Naive thymus-derived CD4-positive, alpha-beta T cell (primary cell): Measurements from ENCODE around the gene SMAP1. TPM values are rescaled to one million over a fixed set of nuclear protein-coding genes. Genes with fewer than 3 reads are reported as not detected.
A peak's percentile ranks its signal among the peaks of the same experiment; 100 is the strongest.
"Not testable (repeated sequence)": the region's sequence is repeated elsewhere in the genome, so short reads cannot be mapped to it uniquely, and the experiment has no call there.

Experiments used
- ATAC-seq: fragments of 150-1000 bp; cut with Tn5 transposase; 2 replicates; pipeline ENCODE4 v1.10.0; 2021; ENCODE audit warnings: mild to moderate bottlenecking, moderate library complexity
- CTCF ChIA-PET: fragments of 350-600 bp; sonication (Branson Sonifier 250); formaldehyde crosslinking; loops from one replicate; lab custom pipeline; 2021; ENCODE audit warnings: antibody characterized with exemption; lab: Charles Lee
- POLR2A ChIA-PET: fragments of 350-600 bp; sonication (Branson Sonifier 250); formaldehyde crosslinking; loops from one replicate; lab custom pipeline; 2021; ENCODE audit warnings: antibody characterized with exemption, inconsistent platforms; lab: Charles Lee
- DNase-seq, 9 donors: peaks; one replicate each; pipeline versions ENCODE4 v3.0.0 to v3.0.0-alpha.2; 2020 to 2022; ENCODE audit warnings: mixed read lengths in 1 of 9
- H3K27ac ChIP-seq: one replicate; pipeline ENCODE4 v1.7.0; 2013; ENCODE audit warnings: mild to moderate bottlenecking, low read depth, low read length, moderate library complexity
- H3K27me3 ChIP-seq, 2 donors: one replicate each; pipeline ENCODE4 v1.7.0; 2013; ENCODE audit warnings: low read length in 2 of 2, mild to moderate bottlenecking in 2 of 2, moderate library complexity in 2 of 2; ENCODE audit not compliant: control insufficient read depth in 2 of 2, insufficient read depth in 2 of 2
- H3K36me3 ChIP-seq, 3 experiments: 1 replicate in 2 of 3; 2 replicates in 1 of 3; pipeline ENCODE4 v1.7.0; 2013; ENCODE audit warnings: low read length in 3 of 3, mild to moderate bottlenecking in 3 of 3, moderate library complexity in 1 of 3; ENCODE audit not compliant: insufficient read depth in 3 of 3, control insufficient read depth in 2 of 3
- H3K4me1 ChIP-seq, 2 donors: one replicate each; pipeline ENCODE4 v1.7.0; 2013; ENCODE audit warnings: low read length in 2 of 2, mild to moderate bottlenecking in 2 of 2, moderate library complexity in 1 of 2; ENCODE audit not compliant: control insufficient read depth in 2 of 2, insufficient read depth in 2 of 2
- H3K4me3 ChIP-seq: 2 replicates; pipeline ENCODE4 v1.7.0; 2013; ENCODE audit warnings: mild to moderate bottlenecking, low read length
- H3K9me3 ChIP-seq, 3 experiments: 1 replicate in 2 of 3; 2 replicates in 1 of 3; pipeline ENCODE4 v1.7.0; 2013; ENCODE audit warnings: low read length in 3 of 3; ENCODE audit not compliant: control insufficient read depth in 2 of 3
- H3K27ac Mint-ChIP-seq, 9 donors: one replicate each; pipeline ENCODE4 v1.8.0; 2020 to 2022; ENCODE audit warnings: mixed read lengths in 9 of 9, mild to moderate bottlenecking in 8 of 9, moderate library complexity in 5 of 9, inconsistent platforms in 2 of 9
- H3K27me3 Mint-ChIP-seq, 5 donors: one replicate each; pipeline ENCODE4 v1.8.0; 2021 to 2022; ENCODE audit warnings: mixed read lengths in 5 of 5, mild to moderate bottlenecking in 1 of 5
- H3K36me3 Mint-ChIP-seq, 5 donors: one replicate each; pipeline ENCODE4 v1.8.0; 2020 to 2022; ENCODE audit warnings: mixed read lengths in 5 of 5, mild to moderate bottlenecking in 3 of 5, inconsistent platforms in 1 of 5
- H3K4me1 Mint-ChIP-seq, 7 donors: one replicate each; pipeline ENCODE4 v1.8.0; 2020 to 2022; ENCODE audit warnings: mixed read lengths in 7 of 7, mild to moderate bottlenecking in 3 of 7, inconsistent platforms in 1 of 7
- H3K4me3 Mint-ChIP-seq, 10 donors: one replicate each; pipeline ENCODE4 v1.8.0; 2020 to 2022; ENCODE audit warnings: mild to moderate bottlenecking in 10 of 10, mixed read lengths in 10 of 10, moderate library complexity in 6 of 10, inconsistent platforms in 2 of 10
- H3K9me3 Mint-ChIP-seq, 11 donors: one replicate each; pipeline ENCODE4 v1.8.0; 2020 to 2022; ENCODE audit warnings: mixed read lengths in 11 of 11, mild to moderate bottlenecking in 4 of 11, inconsistent platforms in 1 of 11, moderate library complexity in 1 of 11
- intact Hi-C, 2 donors: fragments of 100-400 bp; cut with micrococcal nuclease; formaldehyde crosslinking; loops; one replicate each; pipeline ENCODE4 v1.15.1; 2023
- polyA plus RNA-seq, 2 donors: library from polyadenylated mRNA; unstranded; fragments of 300-500 nt; fragmentation: Illumina TruSeq; gene quantifications; one replicate each; pipeline ENCODE4 v1.2.3, GENCODE V29; 2021
- total RNA-seq, 6 experiments: library from RNA in 5 of 6; stranded (reverse) in 5 of 6; gene quantifications; 1 replicate in 5 of 6; 2 replicates in 1 of 6; pipeline ENCODE4 v1.2.3 and lab custom pipeline; 2021 to 2026

SMAP1 gene
- total and polyA plus RNA-seq, 7 experiments from 2014 or later, result 11.3 to 45.7 (median 19.7) TPM

DNA sequence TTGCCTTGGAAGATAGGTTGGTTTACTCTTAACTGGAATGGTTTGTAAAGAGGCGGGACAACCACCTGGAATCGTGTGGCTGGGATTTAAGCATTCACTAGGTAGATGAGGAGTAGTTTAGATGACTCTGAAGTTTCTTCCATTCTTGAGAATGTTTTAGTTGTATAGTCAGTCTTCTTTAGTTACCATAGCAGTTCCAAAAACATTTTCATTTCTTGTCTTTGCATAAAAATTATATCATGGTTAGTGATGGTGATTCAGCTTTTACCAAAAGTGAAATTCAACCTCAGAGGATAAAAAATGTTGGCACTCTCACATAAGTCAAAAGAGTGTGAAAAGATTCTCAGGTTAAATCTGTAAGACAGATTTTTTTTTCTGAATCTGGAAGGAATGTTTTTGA lies 70.3 kb downstream of the SMAP1 start:
- H3K36me3 ChIP-seq, result peaks cover 0 to 9% (median 0%) of the 10 kb centered on the region in 3 experiments
- H3K27me3 ChIP-seq, result no peaks in the 10 kb centered on the region
- DNase-seq, result no peak
- Mint-ChIP-seq H3K27me3 (no peaks in the 10 kb centered on the region), H3K9me3 (peaks cover under 1 to 26% (median 4%) of the 10 kb centered on the region in 11 donors), H3K36me3 (peaks cover 18 to 83% (median 79%) of the 10 kb centered on the region in 5 donors), H3K4me1 (peaks cover 0 to 21% (median 10%) of the 10 kb centered on the region in 7 donors), H3K27ac (no peak overlapping the region), H3K4me3 (no peak overlapping the region)
- no peak for ATAC-seq
- no peak overlapping the region for H3K4me3 ChIP-seq
- CTCF ChIA-PET, result interaction anchor here (0.7 kb wide), 1 partner anchor 612 kb away, joined by 4 read pairs; no protein-coding TSS in a partner anchor
- POLR2A ChIA-PET, result no interaction called here
- H3K9me3 ChIP-seq, result no peaks in the 10 kb centered on the region
- no peaks in the 10 kb centered on the region for H3K4me1 ChIP-seq
- intact Hi-C loops, result no loop called here
- H3K27ac ChIP-seq, result no peak overlapping the region

DNA sequence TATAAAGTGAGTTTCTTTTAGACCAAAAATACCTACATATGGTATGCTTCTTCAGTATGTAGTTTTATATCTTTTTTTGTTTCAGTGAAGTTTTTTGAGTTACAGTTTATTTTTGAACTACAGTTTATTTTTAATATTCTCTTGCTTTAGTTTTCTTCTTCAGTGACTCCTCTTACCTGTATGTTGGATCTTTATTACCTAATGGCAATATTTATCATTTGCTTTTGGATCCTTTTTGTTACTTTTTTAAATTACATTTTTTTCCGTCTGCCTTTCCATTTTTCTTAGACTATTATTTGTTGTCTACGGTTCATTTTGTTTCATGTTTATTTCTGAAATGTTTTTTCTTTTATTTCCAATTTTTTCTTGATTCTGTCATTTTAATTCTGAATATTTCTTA lies 71.9 kb downstream of the SMAP1 start:
- H3K36me3 ChIP-seq, result peaks cover 0 to 4% (median 0%) of the 10 kb centered on the region in 3 experiments
- intact Hi-C loops, result no loop called here
- Mint-ChIP-seq H3K27me3 (no peaks in the 10 kb centered on the region), H3K27ac (no peak overlapping the region), H3K36me3 (peaks cover 23 to 85% (median 78%) of the 10 kb centered on the region in 5 donors), H3K4me1 (peaks cover 0 to 14% (median 4%) of the 10 kb centered on the region in 7 donors), H3K9me3 (peaks cover 3 to 33% (median 7%) of the 10 kb centered on the region in 11 donors), H3K4me3 (no peak overlapping the region)
- no peak overlapping the region for H3K27ac ChIP-seq
- DNase-seq (no peak), ATAC-seq (no peak)
- no peaks in the 10 kb centered on the region for H3K4me1 ChIP-seq
- POLR2A ChIA-PET, result no interaction called here
- CTCF ChIA-PET, result no interaction called here
- H3K27me3 ChIP-seq, result no peaks in the 10 kb centered on the region
- no peaks in the 10 kb centered on the region for H3K9me3 ChIP-seq
- no peak overlapping the region for H3K4me3 ChIP-seq

DNA sequence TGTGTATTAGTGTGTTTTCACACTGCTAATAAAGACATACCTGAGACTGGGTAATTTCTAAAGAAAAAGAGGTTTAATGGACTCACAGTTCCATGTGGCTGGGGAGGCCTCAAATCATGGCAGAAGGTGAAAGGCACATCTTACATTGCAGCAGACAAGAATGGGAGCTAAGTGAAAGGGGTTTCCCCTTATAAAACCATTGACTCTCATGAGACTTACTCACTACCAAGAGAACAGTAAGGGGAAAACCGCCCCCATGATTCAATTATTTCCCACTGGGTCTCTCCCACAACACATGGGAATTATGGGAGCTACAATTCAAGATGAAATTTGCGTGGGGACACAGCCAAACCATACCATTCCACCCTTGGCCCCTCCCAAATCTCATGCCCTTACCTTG lies 73.1 kb downstream of the SMAP1 start:
- POLR2A ChIA-PET, H3K9me3 ChIP-seq, H3K4me3 ChIP-seq, DNase-seq, intact Hi-C loops, H3K4me1 ChIP-seq, H3K4me3 Mint-ChIP-seq, H3K27ac Mint-ChIP-seq, ATAC-seq, H3K27me3 Mint-ChIP-seq, H3K27ac ChIP-seq, H3K36me3 ChIP-seq, H3K27me3 ChIP-seq, CTCF ChIA-PET: not testable (repeated sequence)
- Mint-ChIP-seq H3K9me3 (peaks cover 3 to 33% (median 10%) of the 10 kb centered on the region in 11 donors), H3K36me3 (peaks cover 23 to 78% (median 68%) of the 10 kb centered on the region in 5 donors), H3K4me1 (peaks cover 1 to 20% (median 6%) of the 10 kb centered on the region in 7 donors)

DNA sequence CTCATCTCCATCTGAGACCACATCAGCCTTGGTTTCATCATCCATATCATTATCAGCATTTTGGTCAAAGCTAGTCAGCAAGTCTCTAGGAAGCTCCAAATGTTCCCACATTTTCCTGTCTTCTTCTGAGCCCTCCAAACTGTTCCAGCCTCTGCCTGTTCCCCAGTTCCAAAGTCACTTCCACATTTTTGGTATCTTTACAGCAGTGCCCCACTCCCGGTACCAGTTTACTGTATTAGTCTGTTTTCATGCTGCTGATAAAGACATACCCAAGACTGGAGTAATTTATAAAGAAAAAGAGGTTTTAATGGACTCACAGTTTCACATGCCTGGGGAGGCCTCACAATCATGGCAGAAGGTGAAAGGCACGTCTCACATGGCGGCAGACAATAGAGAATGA lies 74.8 kb downstream of the SMAP1 start:
- H3K9me3 ChIP-seq, DNase-seq, ATAC-seq, CTCF ChIA-PET, H3K4me1 ChIP-seq, intact Hi-C loops, POLR2A ChIA-PET, H3K27ac Mint-ChIP-seq, H3K27ac ChIP-seq, H3K27me3 Mint-ChIP-seq, H3K36me3 ChIP-seq, H3K27me3 ChIP-seq, H3K4me3 ChIP-seq: not testable (repeated sequence)
- H3K4me3 Mint-ChIP-seq, result peak overlapping the region in 1 of 10 donors; percentile 26
- peaks cover 3 to 33% (median 12%) of the 10 kb centered on the region in 11 donors for H3K9me3 Mint-ChIP-seq
- H3K4me1 Mint-ChIP-seq, result peaks cover 3 to 30% (median 14%) of the 10 kb centered on the region in 7 donors
- peaks cover 26 to 82% (median 65%) of the 10 kb centered on the region in 5 donors for H3K36me3 Mint-ChIP-seq

DNA sequence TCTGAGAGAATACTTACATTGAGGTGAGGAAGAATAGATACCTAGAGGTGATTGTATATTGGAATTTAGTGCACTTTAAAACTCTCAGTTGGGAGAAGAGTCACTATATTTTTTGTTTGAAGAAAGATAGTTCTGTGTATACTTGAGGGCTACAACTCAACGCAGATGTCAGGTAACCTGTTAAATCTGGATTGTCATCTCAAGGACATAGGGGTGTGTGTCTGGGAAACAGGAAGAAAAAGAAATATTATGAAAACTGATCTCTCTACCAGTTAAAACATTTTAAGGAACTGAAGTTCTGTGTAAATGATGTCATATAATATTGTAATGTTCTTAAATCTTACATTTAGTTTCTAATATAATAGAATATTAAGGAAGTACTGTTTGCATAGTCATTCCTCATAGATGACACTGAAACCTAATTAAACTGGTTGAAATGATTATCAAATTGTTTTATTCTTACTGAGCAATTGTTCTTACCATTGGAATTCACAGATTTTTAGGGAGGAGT lies 86.2 kb downstream of the SMAP1 start:
- no peak overlapping the region for H3K27ac Mint-ChIP-seq
- no peaks in the 10 kb centered on the region for H3K27me3 Mint-ChIP-seq
- intact Hi-C loops, result no loop called here
- H3K4me3 Mint-ChIP-seq, result no peak overlapping the region
- H3K4me3 ChIP-seq, result no peak overlapping the region
- peaks cover 0 to 22% (median 10%) of the 10 kb centered on the region in 7 donors for H3K4me1 Mint-ChIP-seq
- peaks cover 0 to 6% (median 3%) of the 10 kb centered on the region in 11 donors for H3K9me3 Mint-ChIP-seq
- ChIA-PET POLR2A (no interaction called here), CTCF (no interaction called here)
- peaks cover 5 to 52% (median 43%) of the 10 kb centered on the region in 5 donors for H3K36me3 Mint-ChIP-seq
- DNase-seq, result no peak
- H3K4me1 ChIP-seq, result no peaks in the 10 kb centered on the region
- H3K27me3 ChIP-seq, result no peaks in the 10 kb centered on the region
- no peak overlapping the region for H3K27ac ChIP-seq
- no peaks in the 10 kb centered on the region for H3K9me3 ChIP-seq
- no peak for ATAC-seq
- peaks cover 0 to 6% (median 3%) of the 10 kb centered on the region in 3 experiments for H3K36me3 ChIP-seq

DNA sequence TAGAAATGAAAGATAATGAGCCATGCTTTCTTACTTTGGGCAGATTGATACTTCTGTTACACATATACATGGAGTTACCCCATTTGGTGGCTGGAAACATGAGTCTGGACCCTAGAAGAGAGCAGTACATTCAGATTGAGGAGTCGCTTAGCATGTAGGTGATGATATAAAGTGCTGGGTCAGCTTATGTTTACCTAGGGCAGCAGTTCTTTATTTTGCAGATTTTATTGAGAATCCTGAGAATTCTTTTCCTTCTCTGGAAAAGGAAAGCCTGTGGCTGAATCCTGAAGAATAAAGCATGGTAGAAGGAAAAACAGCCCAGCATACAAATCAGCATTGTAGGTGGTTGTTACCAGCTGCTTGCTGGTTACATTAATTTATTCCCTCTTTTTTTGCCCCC lies 91.2 kb downstream of the SMAP1 start:
- no peak overlapping the region for H3K4me3 Mint-ChIP-seq
- CTCF ChIA-PET, result no interaction called here
- no peak for ATAC-seq
- no peaks in the 10 kb centered on the region for H3K9me3 ChIP-seq
- H3K4me3 ChIP-seq, result no peak overlapping the region
- no peak overlapping the region for H3K27ac ChIP-seq
- H3K9me3 Mint-ChIP-seq, result peaks cover 0 to 6% (median 3%) of the 10 kb centered on the region in 11 donors
- H3K36me3 Mint-ChIP-seq, result peaks cover 5 to 42% (median 32%) of the 10 kb centered on the region in 5 donors
- H3K36me3 ChIP-seq, result peaks cover 0 to 6% (median 3%) of the 10 kb centered on the region in 3 experiments
- H3K27me3 ChIP-seq, result no peaks in the 10 kb centered on the region
- H3K4me1 ChIP-seq, result no peaks in the 10 kb centered on the region
- no peak for DNase-seq
- intact Hi-C loops, result no loop called here
- POLR2A ChIA-PET, result no interaction called here
- H3K27ac Mint-ChIP-seq, result no peak overlapping the region
- peaks cover 0 to 15% (median 6%) of the 10 kb centered on the region in 7 donors for H3K4me1 Mint-ChIP-seq
- no peaks in the 10 kb centered on the region for H3K27me3 Mint-ChIP-seq
